Coronary artery (tissue), 2 donors: ENCODE results near the gene ACOXL.

ENCODE experiments used
- DNase-seq: peaks from one replicate; pipeline ENCODE4 v3.0.0-alpha.2; 2017; ENCODE audit warnings: low spot score
- H3K27ac ChIP-seq, 2 donors: fragments of 200-600 bp; sonication (generic); one replicate each; pipeline ENCODE4 v1.5.1; 2016 to 2019
- H3K4me3 ChIP-seq: fragments of 200-600 bp; sonication (generic); 2 replicates; pipeline ENCODE4 v1.5.1; 2016; ENCODE audit warnings: mild to moderate bottlenecking, moderate library complexity
- TF ChIP-seq, protein P1 (sequence below): fragments of 200-600 bp; sonication (generic); IDR thresholded peaks from one replicate; pipeline ENCODE4 v1.5.1; 2019; ENCODE audit warnings: antibody characterized with exemption

Gene ACOXL

GRCh38 chr2:110897966-110898365 is 165.6 kb downstream of the ACOXL start:
- TF ChIP-seq, protein P1, sequence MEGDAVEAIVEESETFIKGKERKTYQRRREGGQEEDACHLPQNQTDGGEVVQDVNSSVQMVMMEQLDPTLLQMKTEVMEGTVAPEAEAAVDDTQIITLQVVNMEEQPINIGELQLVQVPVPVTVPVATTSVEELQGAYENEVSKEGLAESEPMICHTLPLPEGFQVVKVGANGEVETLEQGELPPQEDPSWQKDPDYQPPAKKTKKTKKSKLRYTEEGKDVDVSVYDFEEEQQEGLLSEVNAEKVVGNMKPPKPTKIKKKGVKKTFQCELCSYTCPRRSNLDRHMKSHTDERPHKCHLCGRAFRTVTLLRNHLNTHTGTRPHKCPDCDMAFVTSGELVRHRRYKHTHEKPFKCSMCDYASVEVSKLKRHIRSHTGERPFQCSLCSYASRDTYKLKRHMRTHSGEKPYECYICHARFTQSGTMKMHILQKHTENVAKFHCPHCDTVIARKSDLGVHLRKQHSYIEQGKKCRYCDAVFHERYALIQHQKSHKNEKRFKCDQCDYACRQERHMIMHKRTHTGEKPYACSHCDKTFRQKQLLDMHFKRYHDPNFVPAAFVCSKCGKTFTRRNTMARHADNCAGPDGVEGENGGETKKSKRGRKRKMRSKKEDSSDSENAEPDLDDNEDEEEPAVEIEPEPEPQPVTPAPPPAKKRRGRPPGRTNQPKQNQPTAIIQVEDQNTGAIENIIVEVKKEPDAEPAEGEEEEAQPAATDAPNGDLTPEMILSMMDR = no peak
- Histone ChIP-seq H3K27ac (no peak overlapping the region), H3K4me3 (no peak overlapping the region)
- no peak for DNase-seq

GRCh38 chr2:110900191-110900590 is 167.8 kb downstream of the ACOXL start:
- Histone ChIP-seq H3K27ac (no peak overlapping the region), H3K4me3 (no peak overlapping the region)
- TF ChIP-seq, protein P1 = no peak
- DNase-seq = no peak

DNA sequence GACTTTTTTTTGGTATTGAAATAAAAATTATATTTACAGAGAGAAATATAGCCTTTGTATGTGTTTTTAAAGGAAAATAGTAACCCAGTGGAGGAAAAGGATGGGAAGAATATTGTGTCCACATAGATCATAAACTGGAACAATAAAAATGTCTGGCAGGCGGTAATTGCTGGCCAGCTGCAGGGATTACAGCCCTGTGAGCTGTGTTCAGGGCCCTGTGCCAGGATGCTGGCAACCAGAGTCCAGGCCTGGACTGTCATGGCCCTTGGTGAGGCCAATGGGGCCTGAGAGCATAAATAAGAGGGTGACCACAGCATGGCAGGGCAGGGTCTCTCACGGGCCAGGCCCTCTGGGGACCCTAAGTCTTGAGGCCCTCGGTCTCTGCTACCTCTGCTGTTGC is 171.2 kb downstream of the ACOXL start:
- TF ChIP-seq, protein P1 = no peak
- no peak for DNase-seq
- Histone ChIP-seq H3K27ac (no peak overlapping the region), H3K4me3 (no peak overlapping the region)

DNA sequence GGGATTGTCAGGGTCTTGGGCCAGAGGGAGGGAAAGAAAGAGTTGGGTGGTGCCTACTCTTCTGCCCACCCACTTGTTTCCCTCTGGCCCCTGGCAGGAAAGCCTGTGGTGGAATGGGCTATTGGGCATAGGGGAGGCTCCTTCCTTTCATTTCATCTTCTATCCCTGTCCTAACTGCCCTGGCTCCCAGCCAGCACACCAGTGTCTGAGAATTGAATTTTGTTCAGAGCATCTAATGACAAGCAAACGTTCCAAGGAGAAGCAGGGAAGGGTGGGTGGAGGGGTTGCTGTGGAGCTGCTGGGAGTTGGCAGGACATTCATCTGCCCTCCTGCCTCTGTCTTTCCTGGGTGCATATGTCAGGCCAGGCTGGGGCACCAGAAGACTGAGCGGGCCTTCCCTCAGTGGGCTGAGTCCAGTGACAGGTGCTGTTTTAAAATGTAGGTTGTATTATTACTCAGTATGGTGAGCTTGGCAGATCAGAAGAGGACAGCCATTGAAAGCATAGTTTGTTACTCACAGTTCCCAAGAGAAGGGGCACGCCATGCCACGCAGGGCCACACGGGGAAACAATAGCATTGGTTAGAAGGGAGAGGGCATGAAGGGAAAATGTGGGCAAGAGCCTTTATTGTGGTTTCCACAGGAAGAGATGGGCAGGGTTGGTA is 171.9 kb downstream of the ACOXL start:
- Histone ChIP-seq H3K27ac (no peak overlapping the region), H3K4me3 (no peak overlapping the region)
- TF ChIP-seq, protein P1 = no peak
- DNase-seq = no peak

DNA sequence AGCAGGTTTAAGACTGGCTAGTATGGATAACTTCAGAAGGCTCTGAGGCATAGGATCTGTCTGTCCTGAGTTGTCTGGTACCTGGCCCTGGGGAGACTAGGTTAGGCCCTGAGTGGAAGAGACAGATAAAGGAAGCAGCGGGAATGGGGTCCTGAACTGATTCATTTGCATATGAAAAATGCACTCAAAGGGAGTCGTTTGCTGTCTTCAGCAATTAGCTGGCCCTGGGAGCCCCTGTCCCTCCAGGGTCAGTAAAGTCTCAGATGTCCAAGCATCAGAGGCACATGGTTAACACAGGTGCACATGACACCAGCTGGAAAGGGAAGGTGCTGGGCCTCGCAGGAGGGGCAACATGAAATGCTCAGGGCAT is 172.4 kb downstream of the ACOXL start:
- H3K4me3 ChIP-seq = no peak overlapping the region
- DNase-seq = no peak
- TF ChIP-seq, protein P1 = no peak
- no peak overlapping the region for H3K27ac ChIP-seq

DNA sequence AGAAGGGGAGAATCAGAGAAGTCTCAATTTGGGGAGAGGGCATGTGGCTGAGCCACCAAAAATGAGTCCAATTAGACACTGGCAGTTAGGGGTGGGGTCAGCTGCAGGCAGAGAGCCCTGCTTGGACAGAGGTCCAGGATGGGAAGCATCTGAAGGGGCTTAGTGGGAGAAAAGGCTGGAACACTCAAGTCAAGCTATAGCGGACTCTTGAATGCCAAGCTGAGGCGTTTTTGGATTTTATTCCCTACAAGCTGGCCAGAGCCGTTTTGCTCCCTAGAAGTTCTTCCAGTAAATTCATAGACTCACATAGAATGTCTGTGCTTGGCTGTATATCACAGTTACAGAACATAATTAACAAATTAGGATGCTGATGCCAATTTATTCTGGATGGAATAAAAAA is 172.8 kb downstream of the ACOXL start:
- TF ChIP-seq, protein P1 = no peak
- Histone ChIP-seq H3K4me3 (no peak overlapping the region), H3K27ac (no peak overlapping the region)
- DNase-seq = no peak

GRCh38 chr2:110906613-110907298 is 174.4 kb downstream of the ACOXL start:
- Histone ChIP-seq H3K4me3 (no peak overlapping the region), H3K27ac (no peak overlapping the region)
- no peak for DNase-seq
- TF ChIP-seq, protein P1 = no peak
